Neuronal stem cell (in vitro differentiated cells): ENCODE measurements around the gene APOL5.

Source experiments
- DNase-seq: peaks from one replicate; pipeline ENCODE4 v3.0.0-alpha.2; 2013; ENCODE audit warnings: low spot score
- H2AFZ ChIP-seq: one replicate; pipeline ENCODE4 v1.6.1; 2013; ENCODE audit warnings: mild to moderate bottlenecking, low read length, inconsistent platforms
- H2AK5ac ChIP-seq: 2 replicates; pipeline ENCODE4 v1.6.1; 2013; ENCODE audit warnings: low read depth, mild to moderate bottlenecking, inconsistent platforms, low read length, moderate library complexity, mixed read lengths
- H2BK120ac ChIP-seq: 2 replicates; pipeline ENCODE4 v1.6.1; 2013; ENCODE audit warnings: low read depth, mild to moderate bottlenecking, inconsistent platforms, low read length, moderate library complexity, mixed read lengths
- H2BK12ac ChIP-seq: one replicate; pipeline ENCODE4 v1.6.1; 2013; ENCODE audit warnings: low read length, inconsistent platforms
- H2BK15ac ChIP-seq: 2 replicates; pipeline ENCODE4 v1.6.1; 2013; ENCODE audit warnings: mild to moderate bottlenecking, low read length, inconsistent platforms, mixed read lengths
- H2BK5ac ChIP-seq: one replicate; pipeline ENCODE4 v1.6.1; 2013; ENCODE audit warnings: inconsistent platforms, mild to moderate bottlenecking, low read length, moderate library complexity
- H3K14ac ChIP-seq: one replicate; pipeline ENCODE4 v1.6.1; 2013; ENCODE audit warnings: low read length, inconsistent platforms
- H3K18ac ChIP-seq: 2 replicates; pipeline ENCODE4 v1.6.1; 2013; ENCODE audit warnings: low read length, inconsistent platforms
- H3K23ac ChIP-seq: 2 replicates; pipeline ENCODE4 v1.6.1; 2013; ENCODE audit warnings: low read depth, mild to moderate bottlenecking, mixed read lengths, low read length, inconsistent platforms; ENCODE audit not compliant: poor library complexity
- H3K27ac ChIP-seq: replicated peaks from 3 replicates; pipeline ENCODE4 v1.5.1; 2013; ENCODE audit warnings: low read length, inconsistent platforms
- H3K27me3 ChIP-seq, 3 experiments: 2 replicates each; pipeline ENCODE4 v1.6.1; 2013; ENCODE audit warnings: low read length in 3 of 3, mild to moderate bottlenecking in 2 of 3, inconsistent platforms in 1 of 3, low read depth in 1 of 3, mixed read lengths in 1 of 3, moderate library complexity in 1 of 3; ENCODE audit not compliant: control insufficient read depth in 3 of 3, insufficient read depth in 3 of 3
- H3K36me3 ChIP-seq, 2 donors: replicated peaks in 1 of 2; 2 replicates each; pipeline ENCODE4 v1.6.1; 2013; ENCODE audit warnings: low read length in 2 of 2; ENCODE audit not compliant: control insufficient read depth in 2 of 2, insufficient read depth in 2 of 2
- H3K4ac ChIP-seq: 2 replicates; pipeline ENCODE4 v1.6.1; 2013; ENCODE audit warnings: inconsistent platforms, mild to moderate bottlenecking, low read length, moderate library complexity
- H3K4me1 ChIP-seq, 2 donors: 1 replicate in 1 of 2; 2 replicates in 1 of 2; pipeline ENCODE4 v1.6.1; 2013; ENCODE audit warnings: low read length in 2 of 2, low read depth in 1 of 2; ENCODE audit not compliant: control insufficient read depth in 2 of 2, insufficient read depth in 1 of 2
- H3K4me2 ChIP-seq: one replicate; pipeline ENCODE4 v1.6.1; 2013; ENCODE audit warnings: mild to moderate bottlenecking, low read length, inconsistent platforms; ENCODE audit not compliant: insufficient read depth, poor library complexity, severe bottlenecking
- H3K4me3 ChIP-seq, 2 donors: 2 replicates each; pipeline ENCODE4 v1.5.1; 2013; ENCODE audit warnings: low read length in 2 of 2, mild to moderate bottlenecking in 2 of 2, inconsistent platforms in 1 of 2, moderate library complexity in 1 of 2
- H3K79me1 ChIP-seq: one replicate; pipeline ENCODE4 v1.6.1; 2013; ENCODE audit warnings: low read depth, mild to moderate bottlenecking, inconsistent platforms, low read length, moderate library complexity
- H3K9ac ChIP-seq: one replicate; pipeline ENCODE4 v1.6.1; 2013; ENCODE audit warnings: mild to moderate bottlenecking, low read depth, low read length, inconsistent platforms; ENCODE audit not compliant: poor library complexity
- H3K9me3 ChIP-seq, 2 donors: replicated peaks in 1 of 2; 2 replicates each; pipeline versions ENCODE3 to v1.6.1; 2013; ENCODE audit warnings: low read length in 2 of 2, mild to moderate bottlenecking in 2 of 2, inconsistent platforms in 1 of 2, low read depth in 1 of 2, mixed read lengths in 1 of 2, moderate library complexity in 1 of 2; ENCODE audit not compliant: control insufficient read depth in 2 of 2, insufficient read depth in 1 of 2
- H4K8ac ChIP-seq: one replicate; pipeline ENCODE4 v1.6.1; 2013; ENCODE audit warnings: low read depth, mild to moderate bottlenecking, inconsistent platforms, low read length, moderate library complexity
- H4K91ac ChIP-seq: one replicate; pipeline ENCODE4 v1.6.1; 2013; ENCODE audit warnings: low read length, low read depth, mild to moderate bottlenecking, inconsistent platforms; ENCODE audit not compliant: poor library complexity
- WGBS, 2 donors: extraction: QIAGEN DNeasy Blood & Tissue Kit; methylation state at CpG; one replicate each; pipeline ENCODE4 v1.1.7; 2013; ENCODE audit warnings: missing lambda C conversion rate in 2 of 2, mixed read lengths in 1 of 2; ENCODE audit not compliant: insufficient read length in 2 of 2, insufficient replicate concordance in 1 of 2; ENCODE audit errors: extremely low coverage in 2 of 2; 5-methylcytosine and 5-hydroxymethylcytosine counted together

APOL5 gene

GRCh38 chr22:35749808-35750207, 32.1 kb downstream of the APOL5 start:
- no peak overlapping the region for H3K23ac ChIP-seq
- H3K4ac ChIP-seq: no peak overlapping the region
- H2BK5ac ChIP-seq: no peak overlapping the region
- H3K4me2 ChIP-seq: no peak overlapping the region
- no peak overlapping the region for H2BK15ac ChIP-seq
- no peak overlapping the region for H3K14ac ChIP-seq
- WGBS, 2 donors: no CpG with 5 or more reads among the region's 10 CpGs
- no peak overlapping the region for H3K9ac ChIP-seq
- H2BK120ac ChIP-seq: no peak overlapping the region
- H3K4me3 ChIP-seq: no peak overlapping the region
- H3K36me3 ChIP-seq: peaks cover 4 to 71% of the 10 kb centered on the region in 2 donors
- H3K27me3 ChIP-seq: no peaks in the 10 kb centered on the region
- DNase-seq: no peak
- H3K9me3 ChIP-seq: no peaks in the 10 kb centered on the region
- H3K4me1 ChIP-seq: peaks cover 7 to 17% of the 10 kb centered on the region in 2 donors
- no peak overlapping the region for H2BK12ac ChIP-seq
- H4K91ac ChIP-seq: no peak overlapping the region
- peak overlapping the region; percentile 62 for H3K18ac ChIP-seq
- H2AFZ ChIP-seq: no peak overlapping the region
- H4K8ac ChIP-seq: no peak overlapping the region
- H3K27ac ChIP-seq: no peak overlapping the region
- no peak overlapping the region for H2AK5ac ChIP-seq
- no peaks in the 10 kb centered on the region for H3K79me1 ChIP-seq

- H2AFZ ChIP-seq: no peak overlapping the region
- no peak overlapping the region for H3K4me2 ChIP-seq
- no peak overlapping the region for H3K4me3 ChIP-seq
- peaks cover 7 to 17% of the 10 kb centered on the region in 2 donors for H3K4me1 ChIP-seq
- no peak overlapping the region for H3K14ac ChIP-seq
- peaks cover 0 to 71% of the 10 kb centered on the region in 2 donors for H3K36me3 ChIP-seq
- H2BK12ac ChIP-seq: no peak overlapping the region
- no peak overlapping the region for H2BK120ac ChIP-seq
- DNase-seq: peak; percentile 48
- H3K23ac ChIP-seq: no peak overlapping the region
- no peak overlapping the region for H3K4ac ChIP-seq
- no peaks in the 10 kb centered on the region for H3K27me3 ChIP-seq
- no peak overlapping the region for H4K8ac ChIP-seq
- H3K9me3 ChIP-seq: no peaks in the 10 kb centered on the region
- H3K79me1 ChIP-seq: no peaks in the 10 kb centered on the region
- H2AK5ac ChIP-seq: no peak overlapping the region
- no peak overlapping the region for H3K18ac ChIP-seq
- no peak overlapping the region for H2BK15ac ChIP-seq
- no peak overlapping the region for H3K9ac ChIP-seq
- H3K27ac ChIP-seq: peak overlapping the region; percentile 71
- H4K91ac ChIP-seq: no peak overlapping the region
- H2BK5ac ChIP-seq: no peak overlapping the region
- WGBS, 2 donors: no CpG with 5 or more reads among the region's 5 CpGs
Observed at GRCh38 chr22:35752006-35752862, 34.6 kb downstream of the APOL5 start.

GRCh38 chr22:35752863-35753189, 35.2 kb downstream of the APOL5 start:
- WGBS, 2 donors: no CpG with 5 or more reads among the region's 3 CpGs
- Histone ChIP-seq H3K9me3 (no peaks in the 10 kb centered on the region), H3K4ac (no peak overlapping the region), H3K14ac (no peak overlapping the region), H4K8ac (no peak overlapping the region), H3K18ac (no peak overlapping the region), H2BK15ac (no peak overlapping the region), H3K27me3 (no peaks in the 10 kb centered on the region), H2BK12ac (no peak overlapping the region), H2AK5ac (no peak overlapping the region), H3K36me3 (peaks cover 0 to 75% of the 10 kb centered on the region in 2 donors), H4K91ac (no peak overlapping the region), H2BK120ac (no peak overlapping the region), H2AFZ (no peak overlapping the region), H3K23ac (no peak overlapping the region), H3K9ac (no peak overlapping the region), H3K27ac (peak overlapping the region; percentile 71), H3K4me3 (no peak overlapping the region), H2BK5ac (no peak overlapping the region), H3K79me1 (no peaks in the 10 kb centered on the region), H3K4me1 (peaks cover 7 to 17% of the 10 kb centered on the region in 2 donors), H3K4me2 (no peak overlapping the region)
- DNase-seq: no peak

GRCh38 chr22:35754761-35755160, 37.1 kb downstream of the APOL5 start:
- no CpG with 5 or more reads among the region's 2 CpGs for WGBS, 2 donors
- Histone ChIP-seq H2BK12ac (no peak overlapping the region), H4K91ac (no peak overlapping the region), H3K4me2 (no peak overlapping the region), H3K14ac (no peak overlapping the region), H2AFZ (no peak overlapping the region), H3K36me3 (peaks cover 1 to 82% of the 10 kb centered on the region in 2 donors), H2BK120ac (no peak overlapping the region), H3K27me3 (no peaks in the 10 kb centered on the region), H3K4ac (no peak overlapping the region), H3K18ac (no peak overlapping the region), H3K4me1 (peaks cover 7 to 19% of the 10 kb centered on the region in 2 donors), H3K27ac (no peak overlapping the region), H2BK5ac (no peak overlapping the region), H4K8ac (no peak overlapping the region), H3K79me1 (no peaks in the 10 kb centered on the region), H3K4me3 (no peak overlapping the region), H3K9me3 (no peaks in the 10 kb centered on the region), H2AK5ac (no peak overlapping the region), H3K23ac (no peak overlapping the region), H2BK15ac (no peak overlapping the region), H3K9ac (no peak overlapping the region)
- no peak for DNase-seq
